ENCODE results near the gene ARRDC3.

DNA sequence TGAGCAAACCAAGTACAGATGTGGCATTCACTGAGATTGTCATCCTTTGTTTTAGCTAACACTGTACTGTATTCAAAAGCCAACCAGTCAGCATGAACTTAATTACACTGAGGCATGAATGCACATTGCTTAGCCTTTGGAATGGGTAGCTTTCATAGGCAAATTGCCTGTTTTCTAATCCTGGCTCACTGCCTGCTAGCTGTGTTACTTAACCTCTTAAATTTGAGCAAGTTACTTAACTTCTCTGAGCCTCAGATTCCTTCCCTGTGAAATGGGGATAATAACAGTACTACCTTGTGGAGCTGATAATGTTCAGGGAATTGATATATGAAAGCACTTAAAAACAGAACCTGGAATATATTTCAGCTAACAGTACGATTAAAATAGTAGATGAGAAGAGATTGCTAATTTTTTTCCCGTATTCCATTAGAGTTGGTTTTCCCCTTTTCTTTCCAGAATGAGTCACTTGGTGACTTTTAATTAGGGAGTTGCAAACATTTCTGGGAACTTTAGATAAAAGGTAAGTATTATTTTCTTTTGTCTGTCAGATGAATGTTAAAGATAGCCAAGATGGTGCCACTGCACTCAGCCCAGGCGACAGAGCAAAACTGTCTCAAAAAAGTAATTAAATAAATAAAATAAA is 43.9 kb downstream of the ARRDC3 start:
- TF ChIP-seq, protein P1, sequence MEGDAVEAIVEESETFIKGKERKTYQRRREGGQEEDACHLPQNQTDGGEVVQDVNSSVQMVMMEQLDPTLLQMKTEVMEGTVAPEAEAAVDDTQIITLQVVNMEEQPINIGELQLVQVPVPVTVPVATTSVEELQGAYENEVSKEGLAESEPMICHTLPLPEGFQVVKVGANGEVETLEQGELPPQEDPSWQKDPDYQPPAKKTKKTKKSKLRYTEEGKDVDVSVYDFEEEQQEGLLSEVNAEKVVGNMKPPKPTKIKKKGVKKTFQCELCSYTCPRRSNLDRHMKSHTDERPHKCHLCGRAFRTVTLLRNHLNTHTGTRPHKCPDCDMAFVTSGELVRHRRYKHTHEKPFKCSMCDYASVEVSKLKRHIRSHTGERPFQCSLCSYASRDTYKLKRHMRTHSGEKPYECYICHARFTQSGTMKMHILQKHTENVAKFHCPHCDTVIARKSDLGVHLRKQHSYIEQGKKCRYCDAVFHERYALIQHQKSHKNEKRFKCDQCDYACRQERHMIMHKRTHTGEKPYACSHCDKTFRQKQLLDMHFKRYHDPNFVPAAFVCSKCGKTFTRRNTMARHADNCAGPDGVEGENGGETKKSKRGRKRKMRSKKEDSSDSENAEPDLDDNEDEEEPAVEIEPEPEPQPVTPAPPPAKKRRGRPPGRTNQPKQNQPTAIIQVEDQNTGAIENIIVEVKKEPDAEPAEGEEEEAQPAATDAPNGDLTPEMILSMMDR (IDR thresholded peaks at IDR 0.05 in 2 of 3, conservative IDR thresholded peaks at IDR 0.05 in 1 of 3; ENCODE audit: insufficient read depth in 2 of 3, low read depth in 1 of 3, low read length in 3 of 3) = no peak
- TF ChIP-seq ATF1 (CRISPR knock-in tag; IDR thresholded peaks at IDR 0.05) (no peak), ATF1 (tag; IDR thresholded peaks at IDR 0.05) (no peak), POLR2H (tag; IDR thresholded peaks at IDR 0.05; ENCODE audit: low read depth) (no peak), EZH2 (IDR thresholded peaks at IDR 0.05; ENCODE audit: borderline replicate concordance, low read depth, low read length) (no peak), CBX8 (IDR thresholded peaks at IDR 0.05; ENCODE audit: borderline replicate concordance, extremely low read depth, low read depth, low read length, poor library complexity, severe bottlenecking) (no peak), ADNP (tag; IDR thresholded peaks at IDR 0.05) (no peak), JUN (IDR thresholded peaks at IDR 0.05; ENCODE audit: borderline replicate concordance, low read depth, low read length) (no peak), JUN (CRISPR knock-in tag; IDR thresholded peaks at IDR 0.05; ENCODE audit: borderline replicate concordance) (no peak)
- TF ChIP-seq, protein P2, sequence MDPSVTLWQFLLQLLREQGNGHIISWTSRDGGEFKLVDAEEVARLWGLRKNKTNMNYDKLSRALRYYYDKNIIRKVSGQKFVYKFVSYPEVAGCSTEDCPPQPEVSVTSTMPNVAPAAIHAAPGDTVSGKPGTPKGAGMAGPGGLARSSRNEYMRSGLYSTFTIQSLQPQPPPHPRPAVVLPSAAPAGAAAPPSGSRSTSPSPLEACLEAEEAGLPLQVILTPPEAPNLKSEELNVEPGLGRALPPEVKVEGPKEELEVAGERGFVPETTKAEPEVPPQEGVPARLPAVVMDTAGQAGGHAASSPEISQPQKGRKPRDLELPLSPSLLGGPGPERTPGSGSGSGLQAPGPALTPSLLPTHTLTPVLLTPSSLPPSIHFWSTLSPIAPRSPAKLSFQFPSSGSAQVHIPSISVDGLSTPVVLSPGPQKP (CRISPR knock-in tag; IDR thresholded peaks at IDR 0.05) = no peak
- TF ChIP-seq, protein P3, sequence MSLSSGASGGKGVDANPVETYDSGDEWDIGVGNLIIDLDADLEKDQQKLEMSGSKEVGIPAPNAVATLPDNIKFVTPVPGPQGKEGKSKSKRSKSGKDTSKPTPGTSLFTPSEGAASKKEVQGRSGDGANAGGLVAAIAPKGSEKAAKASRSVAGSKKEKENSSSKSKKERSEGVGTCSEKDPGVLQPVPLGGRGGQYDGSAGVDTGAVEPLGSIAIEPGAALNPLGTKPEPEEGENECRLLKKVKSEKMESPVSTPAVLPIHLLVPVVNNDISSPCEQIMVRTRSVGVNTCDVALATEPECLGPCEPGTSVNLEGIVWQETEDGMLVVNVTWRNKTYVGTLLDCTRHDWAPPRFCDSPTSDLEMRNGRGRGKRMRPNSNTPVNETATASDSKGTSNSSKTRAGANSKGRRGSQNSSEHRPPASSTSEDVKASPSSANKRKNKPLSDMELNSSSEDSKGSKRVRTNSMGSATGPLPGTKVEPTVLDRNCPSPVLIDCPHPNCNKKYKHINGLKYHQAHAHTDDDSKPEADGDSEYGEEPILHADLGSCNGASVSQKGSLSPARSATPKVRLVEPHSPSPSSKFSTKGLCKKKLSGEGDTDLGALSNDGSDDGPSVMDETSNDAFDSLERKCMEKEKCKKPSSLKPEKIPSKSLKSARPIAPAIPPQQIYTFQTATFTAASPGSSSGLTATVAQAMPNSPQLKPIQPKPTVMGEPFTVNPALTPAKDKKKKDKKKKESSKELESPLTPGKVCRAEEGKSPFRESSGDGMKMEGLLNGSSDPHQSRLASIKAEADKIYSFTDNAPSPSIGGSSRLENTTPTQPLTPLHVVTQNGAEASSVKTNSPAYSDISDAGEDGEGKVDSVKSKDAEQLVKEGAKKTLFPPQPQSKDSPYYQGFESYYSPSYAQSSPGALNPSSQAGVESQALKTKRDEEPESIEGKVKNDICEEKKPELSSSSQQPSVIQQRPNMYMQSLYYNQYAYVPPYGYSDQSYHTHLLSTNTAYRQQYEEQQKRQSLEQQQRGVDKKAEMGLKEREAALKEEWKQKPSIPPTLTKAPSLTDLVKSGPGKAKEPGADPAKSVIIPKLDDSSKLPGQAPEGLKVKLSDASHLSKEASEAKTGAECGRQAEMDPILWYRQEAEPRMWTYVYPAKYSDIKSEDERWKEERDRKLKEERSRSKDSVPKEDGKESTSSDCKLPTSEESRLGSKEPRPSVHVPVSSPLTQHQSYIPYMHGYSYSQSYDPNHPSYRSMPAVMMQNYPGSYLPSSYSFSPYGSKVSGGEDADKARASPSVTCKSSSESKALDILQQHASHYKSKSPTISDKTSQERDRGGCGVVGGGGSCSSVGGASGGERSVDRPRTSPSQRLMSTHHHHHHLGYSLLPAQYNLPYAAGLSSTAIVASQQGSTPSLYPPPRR (CRISPR knock-in tag; IDR thresholded peaks at IDR 0.05; ENCODE audit: borderline replicate concordance) = no peak
